ENCODE results near the gene SIPA1L3.

DNA sequence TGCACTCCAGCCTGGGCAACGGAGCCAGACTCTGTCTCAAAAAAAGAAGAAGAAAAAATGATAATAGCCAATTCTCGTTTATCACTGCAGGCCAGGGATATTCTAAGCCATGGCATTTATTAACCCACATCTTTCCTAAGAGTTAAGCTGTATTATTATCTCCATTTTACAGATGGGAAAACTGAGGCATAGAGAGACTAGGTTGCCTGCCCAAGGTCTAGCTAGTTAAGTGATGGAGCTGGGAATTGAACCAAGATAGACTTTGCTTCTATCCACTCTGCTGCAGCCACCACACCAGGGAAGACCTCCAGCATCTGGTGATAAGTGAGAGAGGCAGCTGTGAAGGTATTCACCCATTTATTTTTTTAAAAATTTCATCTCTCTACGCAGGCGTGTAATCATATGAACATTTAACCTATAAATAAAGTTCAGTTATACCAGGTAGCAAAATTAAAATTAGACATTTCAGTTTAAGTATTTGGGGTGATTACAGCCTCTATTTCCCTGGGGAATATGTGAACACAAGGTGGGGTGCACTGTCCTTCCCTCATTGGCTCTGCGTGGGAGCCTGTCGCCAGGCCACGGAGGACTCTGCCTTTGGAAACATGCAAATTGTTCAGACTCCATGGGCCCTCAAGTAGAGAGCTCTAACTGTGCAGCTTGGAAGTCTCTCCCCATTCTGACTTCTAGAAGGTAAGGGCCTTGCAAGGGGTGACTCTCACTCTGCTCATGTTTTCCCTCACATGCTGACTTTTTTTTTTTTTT lies 157.8 kb downstream of the SIPA1L3 start:
- no peak for TF ChIP-seq PATZ1 (CRISPR knock-in tag; IDR thresholded peaks at IDR 0.05; ENCODE audit: borderline replicate concordance)
- TF ChIP-seq ARNTL (CRISPR knock-in tag; IDR thresholded peaks at IDR 0.05; ENCODE audit: borderline replicate concordance, low read depth), result no peak
- no peak for TF ChIP-seq OSR1 (CRISPR knock-in tag; IDR thresholded peaks at IDR 0.05)
- no peak for TF ChIP-seq ZFP30 (CRISPR knock-in tag; IDR thresholded peaks at IDR 0.05)
- no peak for TF ChIP-seq TOX (CRISPR knock-in tag; IDR thresholded peaks at IDR 0.05; ENCODE audit: borderline replicate concordance)
- TF ChIP-seq RARB (CRISPR knock-in tag; IDR thresholded peaks at IDR 0.05), result no peak
- TF ChIP-seq ZNF8 (CRISPR knock-in tag; IDR thresholded peaks at IDR 0.05), result no peak
- TF ChIP-seq PPARA (CRISPR knock-in tag; IDR thresholded peaks at IDR 0.05; ENCODE audit: borderline replicate concordance), result no peak
